IMR-90 (cell line): Measurements from ENCODE around the gene CIT. TPM values are rescaled to one million over a fixed set of nuclear protein-coding genes. Genes with fewer than 3 reads are reported as not detected.

ENCODE experiments used
- ATAC-seq: fragments of 200-7000 bp; cut with Tn5 transposase; 2 replicates; pipeline ENCODE4 v1.9.1; 2020; ENCODE audit warnings: low read depth, mild to moderate bottlenecking, moderate library complexity
- BruUV-seq: library from RNA; stranded (reverse); fragments of 400-500 nt; replicated peaks from 2 replicates; lab custom pipeline; 2021; lab: Mats Ljungman, UMichigan
- CTCF ChIA-PET: fragments of 300-600 bp; formaldehyde crosslinking; extraction: SDS; loops from one replicate; lab custom pipeline; 2021; ENCODE audit warnings: antibody characterized with exemption; lab: Yijun Ruan, JAX
- POLR2A ChIA-PET: fragments of 300-600 bp; sonication (Branson Sonifier 250); formaldehyde crosslinking; loops from one replicate; lab custom pipeline; 2022; ENCODE audit warnings: antibody characterized with exemption; ENCODE audit not compliant: unreplicated experiment; lab: Charles Lee
- DNase-seq: peaks from one replicate; pipeline ENCODE4 v3.0.0; 2013
- H2AFZ ChIP-seq: replicated peaks from 2 replicates; pipeline ENCODE3; 2013; ENCODE audit warnings: low read length, mild to moderate bottlenecking; ENCODE audit not compliant: poor library complexity
- H2AK5ac ChIP-seq: 2 replicates; pipeline ENCODE4 v1.6.1; 2013; ENCODE audit warnings: low read depth, low read length, inconsistent platforms
- H2AK9ac ChIP-seq: replicated peaks from 2 replicates; pipeline ENCODE3; 2013; ENCODE audit warnings: mild to moderate bottlenecking, low read depth, low read length, moderate library complexity; ENCODE audit not compliant: poor library complexity
- H2BK120ac ChIP-seq: 2 replicates; pipeline ENCODE4 v1.6.1; 2013; ENCODE audit warnings: low read depth, low read length, inconsistent platforms
- H2BK15ac ChIP-seq: 3 replicates; pipeline ENCODE4 v1.6.1; 2013; ENCODE audit warnings: low read depth, low read length, inconsistent platforms
- H2BK20ac ChIP-seq: 2 replicates; pipeline ENCODE4 v1.6.1; 2013; ENCODE audit warnings: low read depth, mild to moderate bottlenecking, inconsistent platforms, low read length, moderate library complexity
- H2BK5ac ChIP-seq: 2 replicates; pipeline ENCODE4 v1.6.1; 2013; ENCODE audit warnings: mild to moderate bottlenecking, low read depth, low read length, inconsistent platforms; ENCODE audit not compliant: poor library complexity, severe bottlenecking
- H3K14ac ChIP-seq: replicated peaks from 2 replicates; pipeline ENCODE4 v1.6.1; 2013; ENCODE audit warnings: low read depth, low read length, inconsistent platforms
- H3K18ac ChIP-seq: 2 replicates; pipeline ENCODE4 v1.6.1; 2013; ENCODE audit warnings: low read depth, low read length, control low read depth
- H3K23ac ChIP-seq: 2 replicates; pipeline ENCODE4 v1.6.1; 2013; ENCODE audit warnings: low read depth, low read length, inconsistent platforms
- H3K27ac ChIP-seq: 2 replicates; pipeline ENCODE4 v1.5.1; 2013; ENCODE audit warnings: mild to moderate bottlenecking, control low read depth, low read length; ENCODE audit not compliant: insufficient read depth
- H3K27me3 ChIP-seq: 2 replicates; pipeline ENCODE4 v1.6.1; 2013; ENCODE audit warnings: low read length; ENCODE audit not compliant: control insufficient read depth, insufficient read depth
- H3K36me3 ChIP-seq: 2 replicates; pipeline ENCODE4 v1.6.1; 2013; ENCODE audit warnings: low read length, mixed read lengths; ENCODE audit not compliant: control insufficient read depth, insufficient read depth
- H3K4ac ChIP-seq: 2 replicates; pipeline ENCODE4 v1.6.1; 2013; ENCODE audit warnings: low read depth, low read length, inconsistent platforms
- H3K4me1 ChIP-seq: 2 replicates; pipeline ENCODE4 v1.6.1; 2013; ENCODE audit warnings: low read length, mixed read lengths; ENCODE audit not compliant: control insufficient read depth, insufficient read depth
- H3K4me2 ChIP-seq: 2 replicates; pipeline ENCODE4 v1.6.1; 2013; ENCODE audit warnings: low read depth, mild to moderate bottlenecking, control low read depth, low read length, moderate library complexity
- H3K4me3 ChIP-seq: 2 replicates; pipeline ENCODE4 v1.5.1; 2013; ENCODE audit warnings: low read depth, mild to moderate bottlenecking, control low read depth, low read length, moderate library complexity; ENCODE audit not compliant: insufficient read depth
- H3K56ac ChIP-seq: 2 replicates; pipeline ENCODE4 v1.6.1; 2013; ENCODE audit warnings: low read length, inconsistent platforms; ENCODE audit not compliant: insufficient read depth; ENCODE audit errors: extremely low read depth
- H3K79me1 ChIP-seq, 2 experiments: 2 replicates each; pipeline ENCODE4 v1.6.1; 2013; ENCODE audit warnings: low read length in 2 of 2, inconsistent platforms in 1 of 2, low read depth in 1 of 2
- H3K9ac ChIP-seq: 2 replicates; pipeline ENCODE4 v1.6.1; 2013; ENCODE audit warnings: low read depth, low read length, control low read depth
- H3K9me1 ChIP-seq: 2 replicates; pipeline ENCODE4 v1.6.1; 2013; ENCODE audit warnings: low read length, inconsistent platforms; ENCODE audit not compliant: insufficient read depth
- H3K9me3 ChIP-seq: 2 replicates; pipeline ENCODE4 v1.6.1; 2013; ENCODE audit warnings: low read length; ENCODE audit not compliant: control insufficient read depth, insufficient read depth
- H4K20me1 ChIP-seq: 2 replicates; pipeline ENCODE4 v1.6.1; 2013; ENCODE audit warnings: low read length, inconsistent platforms; ENCODE audit not compliant: insufficient read depth
- H4K5ac ChIP-seq: 2 replicates; pipeline ENCODE4 v1.6.1; 2013; ENCODE audit warnings: mild to moderate bottlenecking, low read depth, low read length, control low read depth
- H4K8ac ChIP-seq, 2 experiments: 2 replicates each; pipeline ENCODE4 v1.6.1; 2013; ENCODE audit warnings: low read depth in 2 of 2, low read length in 2 of 2, control low read depth in 1 of 2, inconsistent platforms in 1 of 2
- H4K91ac ChIP-seq: 2 replicates; pipeline ENCODE4 v1.6.1; 2013; ENCODE audit warnings: low read depth, low read length, inconsistent platforms; ENCODE audit not compliant: insufficient read depth
- NFE2L2 ChIP-seq: fragments of 150-350 bp; IDR thresholded peaks from 2 replicates; pipeline ENCODE4 v1.6.1; 2016; ENCODE audit warnings: low read depth, mild to moderate bottlenecking, low read length
- RCOR1 ChIP-seq: IDR thresholded peaks from 2 replicates; pipeline ENCODE4 v1.6.1; 2012; ENCODE audit warnings: mild to moderate bottlenecking, low read length, improper control_type of control experiment; ENCODE audit not compliant: insufficient replicate concordance
- WGBS, 2 experiments: methylation state at CpG; one replicate each; pipeline versions ENCODE4 v1.1.5 to v1.1.7; 2013; ENCODE audit warnings: missing lambda C conversion rate in 2 of 2; ENCODE audit not compliant: insufficient read length in 1 of 2; ENCODE audit errors: extremely low coverage in 2 of 2; 5-methylcytosine and 5-hydroxymethylcytosine counted together
- dilution Hi-C: fragments of 300-500 bp; cut with HindIII; formaldehyde crosslinking; loops from one replicate; pipeline ENCODE4 v1.14.3; 2018; ENCODE audit warnings: low sequenced_read_pairs; ENCODE audit not compliant: unreplicated experiment
- in situ Hi-C: fragments of 300-500 bp; cut with MboI; formaldehyde crosslinking; loops from 3 replicates; pipeline ENCODE4 v1.14.3; 2019; ENCODE audit warnings: low sequenced_read_pairs, inconsistent platforms, mixed read lengths
- intact Hi-C: fragments of 100-400 bp; cut with micrococcal nuclease; formaldehyde crosslinking; loops from 2 replicates; pipeline ENCODE4 v1.10.0; 2022
- polyA plus RNA-seq, 3 experiments: library from polyadenylated mRNA; depleted of rRNA; stranded (reverse); fragments of >200 nt; gene quantifications; 2 replicates each; pipeline ENCODE4 v1.2.3, GENCODE V29; 2012; ENCODE audit warnings: low replicate concordance in 1 of 3
- total RNA-seq: library from RNA; depleted of rRNA; stranded (reverse); fragments of >200 nt; gene quantifications from 2 replicates; pipeline ENCODE4 v1.2.3, GENCODE V29; 2012

The CIT gene
- total and polyA plus RNA-seq, 2 of the 4 experiments (the other 2 are of a cell fraction): 13.1 to 21.0 TPM

- Histone ChIP-seq H3K4me1 (no peaks in the 10 kb centered on the region; the same call in 1 of the 2 replicates), H2BK20ac (no peak overlapping the region), H2AK5ac (no peak overlapping the region), H2AK9ac (peak overlapping the region; percentile 22), H2AFZ (peak overlapping the region; percentile 85), H3K4me2 (peak overlapping the region; percentile 61), H4K8ac (peak overlapping the region in 1 of 2 experiments; percentile 17; a peak in 1 of 4 replicates), H4K91ac (no peak overlapping the region), H3K79me1 (peaks cover 17 to 23% of the 10 kb centered on the region in 2 experiments), H4K5ac (no peak overlapping the region), H3K9ac (no peak overlapping the region), H2BK5ac (no peak overlapping the region), H3K18ac (no peak overlapping the region; the same call in 1 of the 2 replicates), H3K36me3 (no peaks in the 10 kb centered on the region), H3K27ac (no peak overlapping the region), H3K14ac (0 out of 2 replicates have a peak overlapping the region, but pooled peaks have one; percentile 42), H4K20me1 (no peaks in the 10 kb centered on the region; the same call in 1 of the 2 replicates), H2BK15ac (no peak overlapping the region), H2BK120ac (no peak overlapping the region), H3K56ac (no peak overlapping the region), H3K27me3 (no peaks in the 10 kb centered on the region), H3K9me3 (peaks cover 2% of the 10 kb centered on the region; the same call in 1 of the 2 replicates), H3K4ac (0 out of 2 replicates have a peak overlapping the region, but pooled peaks have one; percentile 31), H3K9me1 (no peaks in the 10 kb centered on the region), H3K4me3 (peak overlapping the region; percentile 20), H3K23ac (peak overlapping the region; percentile 17; the same call in 1 of the 2 replicates)
- BruUV-seq: no TSS peak
- intact Hi-C loops (loop anchor here (2.0 kb wide), 1 partner anchor 99 kb away; no protein-coding TSS in a partner anchor), in situ Hi-C loops (no loop called here), dilution Hi-C loops (no loop called here)
- peak; percentile 52 for ATAC-seq
- CTCF ChIA-PET: no interaction called here
- TF ChIP-seq NFE2L2: no peak
- TF ChIP-seq RCOR1: no peak
- POLR2A ChIA-PET: no interaction called here
- DNase-seq: peak; percentile 42
- 25% methylated on average over 2 of the region's 16 CpGs; no CpG with 5 or more reads in 1 of the 2 experiments for WGBS, 2 experiments
Observed at GRCh38 chr12:119803381-119803791, 73.7 kb downstream of the CIT start.
